PC-9 (cell line): Measurements from ENCODE around the gene ETFA. TPM values are rescaled to one million over a fixed set of nuclear protein-coding genes. Genes with fewer than 3 reads are reported as not detected.

Source experiments
- BruUV-seq: library from RNA; stranded (reverse); fragments of 400-500 nt; replicated peaks from 2 replicates; lab custom pipeline; 2021; lab: Mats Ljungman, UMichigan
- CTCF ChIA-PET: fragments of 300-600 bp; sonication (Branson Sonifier 250); formaldehyde crosslinking; loops from one replicate; lab custom pipeline; 2022; ENCODE audit warnings: antibody characterized with exemption; lab: Charles Lee
- POLR2A ChIA-PET: fragments of 300-600 bp; sonication (Branson Sonifier 250); formaldehyde crosslinking; loops from one replicate; lab custom pipeline; 2022; ENCODE audit warnings: antibody characterized with exemption; ENCODE audit not compliant: unreplicated experiment; lab: Charles Lee
- DNase-seq, 2 experiments: peaks; one replicate each; pipeline versions ENCODE4 v3.0.0 to v3.0.0-alpha.2; 2015 to 2022; ENCODE audit warnings: mixed read lengths in 1 of 2
- H2AFZ ChIP-seq: fragments of 200-600 bp; sonication (generic); 2 replicates; pipeline ENCODE4 v1.8.1; 2017; ENCODE audit warnings: antibody characterized with exemption
- H3F3A ChIP-seq: fragments of 200-600 bp; sonication (generic); 2 replicates; pipeline ENCODE4 v1.8.1; 2017; ENCODE audit warnings: antibody characterized with exemption, mild to moderate bottlenecking, low read depth; ENCODE audit not compliant: insufficient read depth
- H3K27ac ChIP-seq: fragments of 200-600 bp; sonication (generic); 2 replicates; pipeline ENCODE4 v1.6.1; 2016; ENCODE audit warnings: mixed run types
- H3K27me3 ChIP-seq: fragments of 200-600 bp; sonication (generic); 2 replicates; pipeline ENCODE4 v1.6.1; 2016; ENCODE audit warnings: low read depth, mixed run types; ENCODE audit not compliant: insufficient read depth
- H3K36me3 ChIP-seq: fragments of 200-600 bp; sonication (generic); 2 replicates; pipeline ENCODE4 v1.6.1; 2016; ENCODE audit warnings: low read depth, mixed run types
- H3K4me1 ChIP-seq: fragments of 200-600 bp; sonication (generic); replicated peaks from 2 replicates; pipeline ENCODE4 v1.6.1; 2016; ENCODE audit warnings: mixed run types; ENCODE audit not compliant: insufficient read depth
- H3K4me2 ChIP-seq: fragments of 200-600 bp; sonication (generic); 2 replicates; pipeline ENCODE4 v1.6.1; 2017; ENCODE audit warnings: mixed run types
- H3K4me3 ChIP-seq: fragments of 200-600 bp; sonication (generic); 2 replicates; pipeline ENCODE4 v1.6.1; 2016; ENCODE audit warnings: mixed run types
- H3K79me2 ChIP-seq: fragments of 200-600 bp; sonication (generic); 2 replicates; pipeline ENCODE4 v1.6.1; 2017; ENCODE audit warnings: low read depth, mixed run types
- H3K9me2 ChIP-seq: fragments of 200-600 bp; sonication (generic); 2 replicates; pipeline ENCODE4 v1.8.1; 2017; ENCODE audit warnings: mild to moderate bottlenecking; ENCODE audit not compliant: insufficient read depth
- H3K9me3 ChIP-seq: fragments of 200-600 bp; sonication (generic); 2 replicates; pipeline ENCODE4 v1.8.1; 2016; ENCODE audit warnings: low read depth; ENCODE audit not compliant: insufficient read depth
- H4K20me1 ChIP-seq: fragments of 200-600 bp; sonication (generic); 2 replicates; pipeline ENCODE4 v1.8.1; 2017; ENCODE audit not compliant: insufficient read depth
- EZH2 ChIP-seq: fragments of 200-600 bp; sonication (generic); IDR thresholded peaks from 2 replicates; pipeline ENCODE4 v1.8.0; 2017; ENCODE audit warnings: antibody characterized with exemption, low read depth
- intact Hi-C: fragments of 100-400 bp; cut with micrococcal nuclease; formaldehyde crosslinking; loops from one replicate; pipeline ENCODE4 v1.10.0; 2022; ENCODE audit not compliant: unreplicated experiment
- total RNA-seq: library from RNA; stranded (reverse); gene quantifications from 2 replicates; pipeline ENCODE4 v1.2.3, GENCODE V29; 2021
- TF ChIP-seq, protein P1 (sequence below): fragments of 200-600 bp; sonication (generic); conservative IDR thresholded peaks from 2 replicates; pipeline ENCODE4 v1.6.1; 2017; ENCODE audit warnings: mixed run types, antibody characterized with exemption, mild to moderate bottlenecking, moderate library complexity

Gene ETFA
- total RNA-seq, 1 experiment from 2014 or later: 187 TPM

DNA sequence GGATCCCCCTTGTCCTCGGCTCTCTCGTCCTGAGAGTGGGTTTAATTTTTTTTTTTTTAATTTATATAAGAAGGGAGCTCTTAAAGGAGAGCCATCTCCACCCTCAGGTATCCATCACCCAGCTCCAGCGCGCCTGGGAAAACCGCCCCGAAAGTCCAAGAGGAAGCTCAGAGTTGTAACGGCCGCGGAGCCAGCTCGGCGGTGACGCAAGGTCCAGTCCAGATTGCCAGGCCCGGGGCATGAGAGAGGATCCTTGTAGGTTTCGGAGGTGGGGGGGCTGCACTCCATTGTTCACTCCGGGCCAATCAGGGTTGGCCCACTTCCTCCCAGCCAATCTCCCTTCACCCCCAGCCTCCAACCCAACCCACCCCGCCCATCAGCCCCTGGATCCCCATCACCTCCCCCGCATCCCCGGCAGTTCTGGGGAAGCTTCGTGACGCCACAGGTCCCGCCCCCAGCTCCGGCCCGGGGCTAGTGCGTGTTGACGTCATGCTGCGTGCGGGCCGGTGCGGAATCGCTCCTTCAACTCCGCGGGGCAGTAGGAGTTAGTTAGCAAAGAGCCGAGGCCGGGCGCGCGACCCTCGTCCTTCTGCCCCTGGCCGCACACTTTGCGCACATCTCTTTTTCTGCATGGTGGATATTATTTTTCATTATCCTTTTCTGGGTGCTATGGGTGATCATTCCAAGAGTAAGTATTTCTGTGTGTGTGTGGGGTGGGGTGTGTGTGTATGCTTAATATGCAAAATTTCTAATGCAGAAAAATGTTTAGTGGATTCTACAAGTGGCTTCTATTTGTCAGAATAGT, 25.2 kb upstream of the ETFA start, which contains the start of gene ISL2:
Gene ISL2 (plus strand): TSS at position 520 of the 805 bp plus-strand sequence. CDS start 111 bp downstream, at position 631.
- TF ChIP-seq, protein P1, sequence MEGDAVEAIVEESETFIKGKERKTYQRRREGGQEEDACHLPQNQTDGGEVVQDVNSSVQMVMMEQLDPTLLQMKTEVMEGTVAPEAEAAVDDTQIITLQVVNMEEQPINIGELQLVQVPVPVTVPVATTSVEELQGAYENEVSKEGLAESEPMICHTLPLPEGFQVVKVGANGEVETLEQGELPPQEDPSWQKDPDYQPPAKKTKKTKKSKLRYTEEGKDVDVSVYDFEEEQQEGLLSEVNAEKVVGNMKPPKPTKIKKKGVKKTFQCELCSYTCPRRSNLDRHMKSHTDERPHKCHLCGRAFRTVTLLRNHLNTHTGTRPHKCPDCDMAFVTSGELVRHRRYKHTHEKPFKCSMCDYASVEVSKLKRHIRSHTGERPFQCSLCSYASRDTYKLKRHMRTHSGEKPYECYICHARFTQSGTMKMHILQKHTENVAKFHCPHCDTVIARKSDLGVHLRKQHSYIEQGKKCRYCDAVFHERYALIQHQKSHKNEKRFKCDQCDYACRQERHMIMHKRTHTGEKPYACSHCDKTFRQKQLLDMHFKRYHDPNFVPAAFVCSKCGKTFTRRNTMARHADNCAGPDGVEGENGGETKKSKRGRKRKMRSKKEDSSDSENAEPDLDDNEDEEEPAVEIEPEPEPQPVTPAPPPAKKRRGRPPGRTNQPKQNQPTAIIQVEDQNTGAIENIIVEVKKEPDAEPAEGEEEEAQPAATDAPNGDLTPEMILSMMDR: no peak
- no peak for TF ChIP-seq EZH2
- ChIA-PET POLR2A (interaction anchor here (0.6 kb wide), 1 partner anchor 123 kb away, joined by 10 read pairs; no protein-coding TSS in a partner anchor), CTCF (interaction anchor here (0.6 kb wide), 2 partner anchors 136 to 293 kb away, joined by 4 to 5 read pairs; no protein-coding TSS in a partner anchor)
- Histone ChIP-seq H4K20me1 (no peaks in the 10 kb centered on the region), H3K9me2 (no peaks in the 10 kb centered on the region), H3K27me3 (no peaks in the 10 kb centered on the region), H3K4me2 (no peak within 1 kb of the TSS), H2AFZ (no peak within 1 kb of the TSS), H3K9me3 (no peaks in the 10 kb centered on the region), H3K4me3 (no peak within 1 kb of the TSS), H3K79me2 (no peaks in the 10 kb centered on the region), H3F3A (no peaks in the 10 kb centered on the region), H3K27ac (no peak within 1 kb of the TSS), H3K36me3 (no peaks in the 10 kb centered on the region), H3K4me1 (no peaks in the 10 kb centered on the region)
- DNase-seq: no peak
- no TSS peak for BruUV-seq
- intact Hi-C loops: no loop called here

DNA sequence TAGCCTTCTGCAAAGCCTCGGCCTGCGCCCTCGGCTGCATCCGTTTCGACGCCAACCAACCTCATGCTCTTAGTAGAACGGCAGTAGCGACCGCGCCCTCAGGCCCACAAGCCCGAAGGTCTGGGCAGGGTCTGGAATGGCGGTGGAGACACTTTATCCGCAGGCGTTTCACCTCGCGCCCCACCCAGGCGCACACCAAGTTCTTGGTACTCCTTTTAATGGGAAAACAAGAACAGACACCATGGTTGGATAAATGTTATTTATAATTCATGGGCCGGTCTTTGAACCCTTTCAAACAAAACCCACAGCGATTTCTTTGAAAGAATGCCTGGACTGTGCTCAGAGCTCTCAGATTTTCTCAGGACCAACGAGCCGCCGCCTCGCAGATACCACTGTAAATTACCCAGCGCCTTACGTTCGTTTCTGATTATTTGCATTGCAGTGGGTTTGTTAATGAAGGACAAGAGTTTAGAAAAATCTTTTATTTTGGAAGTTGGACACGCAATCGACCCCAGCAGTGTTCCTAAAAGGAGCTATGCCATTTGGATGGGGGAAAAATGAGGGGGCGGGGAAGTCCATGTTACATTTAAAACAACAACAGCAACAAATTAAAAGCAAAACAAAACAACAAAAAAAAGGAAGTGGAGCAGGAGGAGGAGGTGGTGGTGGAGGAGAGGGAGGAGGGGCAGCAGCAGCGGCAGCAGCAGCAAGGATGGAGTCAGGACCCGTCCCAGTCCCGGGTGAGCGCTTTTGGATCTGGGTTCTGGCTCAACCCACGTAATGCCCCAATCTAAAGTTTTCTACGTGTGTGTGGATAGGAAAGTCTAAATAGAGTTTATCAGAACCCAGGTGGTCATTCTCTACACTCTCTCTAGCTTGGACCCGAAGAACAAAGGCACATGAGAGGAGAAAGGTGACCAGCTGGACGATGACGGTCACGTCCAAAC, 24.3 kb upstream of the ETFA start:
- no peaks in the 10 kb centered on the region for H3K27me3 ChIP-seq
- ChIA-PET CTCF (interaction anchor here (0.6 kb wide), 2 partner anchors 135 to 294 kb away, joined by 4 to 5 read pairs; no protein-coding TSS in a partner anchor), POLR2A (interaction anchor here (0.6 kb wide), 1 partner anchor 122 kb away, joined by 10 read pairs; no protein-coding TSS in a partner anchor)
- no peak for DNase-seq
- no peak overlapping the region for H3K4me3 ChIP-seq
- no peaks in the 10 kb centered on the region for H3K9me2 ChIP-seq
- no peaks in the 10 kb centered on the region for H3K4me1 ChIP-seq
- H3K79me2 ChIP-seq: no peaks in the 10 kb centered on the region
- H3F3A ChIP-seq: no peaks in the 10 kb centered on the region
- no peak overlapping the region for H3K27ac ChIP-seq
- no peaks in the 10 kb centered on the region for H3K9me3 ChIP-seq
- H2AFZ ChIP-seq: no peak overlapping the region
- TF ChIP-seq, protein P1: no peak
- no peak for TF ChIP-seq EZH2
- no peak overlapping the region for H3K4me2 ChIP-seq
- H4K20me1 ChIP-seq: no peaks in the 10 kb centered on the region
- no TSS peak for BruUV-seq
- intact Hi-C loops: no loop called here
- no peaks in the 10 kb centered on the region for H3K36me3 ChIP-seq
